CD4-positive, alpha-beta T cell treated with Interleukin-15 for 1 hour (primary cell): ENCODE data around the gene PPID.
"Not testable (repeated sequence)": the region's sequence is repeated elsewhere in the genome, so short reads cannot be mapped to it uniquely, and the experiment has no call there.

ENCODE experiments used
- DNase-seq: peaks from one replicate; pipeline ENCODE4 v3.0.0-alpha.2; 2020

PPID gene

DNA sequence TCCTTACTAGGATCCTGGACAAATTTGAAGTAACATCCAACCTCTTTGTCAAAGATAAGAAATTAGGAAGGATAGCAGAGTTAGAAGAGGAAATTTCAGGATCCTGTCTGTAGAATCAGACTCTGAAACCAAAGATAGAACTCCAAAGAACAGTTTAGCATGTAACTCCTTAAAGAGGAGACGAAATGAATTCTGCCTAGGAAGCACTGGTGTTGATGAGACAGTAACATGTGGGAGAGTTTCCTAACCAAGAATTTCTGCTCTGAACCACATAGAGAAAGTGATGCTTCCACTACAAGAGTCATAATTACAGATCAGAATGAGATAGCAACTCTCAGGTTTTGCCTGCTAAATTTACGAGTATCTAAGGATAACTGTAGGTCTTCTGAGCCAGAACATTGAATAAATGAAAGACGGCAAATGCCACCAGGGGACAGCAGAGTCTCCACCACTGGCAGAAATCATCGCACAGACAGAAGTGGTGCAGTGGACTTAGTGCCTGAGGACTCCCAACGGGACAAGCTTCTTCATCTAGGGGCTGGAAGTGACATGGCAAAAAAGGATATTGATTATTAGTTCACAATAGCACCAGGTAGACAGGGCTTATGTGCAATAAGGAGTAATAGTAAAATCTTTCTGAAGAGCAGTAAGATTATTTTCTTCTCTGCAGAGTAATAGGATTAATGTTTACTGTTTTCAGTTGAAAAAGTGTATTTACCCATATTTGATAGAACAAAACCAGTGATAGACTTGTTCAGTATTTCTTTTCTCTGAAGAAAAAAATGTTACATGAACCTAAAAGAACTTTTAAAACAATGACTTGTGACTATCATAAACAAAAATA, 6.7 kb upstream of the PPID start:
- DNase-seq = peak; percentile 50

- no peak for DNase-seq
Observed at GRCh38 chr4:158728236-158728635, 5.0 kb upstream of the PPID start.

DNA sequence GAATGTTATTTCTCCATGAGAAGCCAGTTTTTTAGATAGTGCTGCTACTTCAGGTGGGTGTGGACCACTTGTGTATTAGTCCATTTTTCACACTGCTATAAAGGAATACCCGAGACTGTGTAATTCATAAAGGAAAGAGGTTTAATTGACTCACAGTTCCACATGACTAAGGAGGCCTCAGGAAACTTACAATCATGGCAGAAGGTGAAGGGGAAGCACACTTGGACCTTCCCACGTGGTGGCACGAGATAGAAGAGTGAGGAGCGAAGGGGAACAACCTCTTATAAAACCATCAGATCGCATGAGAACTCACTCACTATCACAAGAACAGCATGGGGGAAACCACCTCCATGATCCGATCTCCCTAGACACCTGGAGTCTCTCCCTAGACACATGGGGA, 3.4 kb upstream of the PPID start:
- no peak for DNase-seq

GRCh38 chr4:158724637-158725036, 1.4 kb upstream of the PPID start:
- DNase-seq = no peak

GRCh38 chr4:158722291-158722916, 792 bp downstream of the PPID start:
- DNase-seq = no peak

DNA sequence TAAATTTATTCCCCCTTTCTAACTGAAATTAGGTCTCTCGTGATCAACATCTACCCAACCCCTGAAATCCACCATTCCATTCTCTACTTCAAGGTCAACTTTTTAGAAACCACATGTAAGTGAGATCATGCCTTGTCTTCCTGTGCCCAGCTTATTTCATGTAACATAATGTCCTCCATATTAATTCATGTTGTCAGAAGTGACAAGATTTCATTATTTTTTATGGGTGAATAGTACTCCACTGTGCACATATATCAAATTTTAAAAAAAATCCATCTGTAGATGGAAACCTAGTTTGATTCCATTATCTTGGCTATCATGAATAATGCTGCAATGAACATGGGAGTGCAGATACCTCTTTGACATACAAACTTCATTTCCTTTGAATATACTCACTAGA, 1.5 kb downstream of the PPID start:
- DNase-seq = no peak

DNA sequence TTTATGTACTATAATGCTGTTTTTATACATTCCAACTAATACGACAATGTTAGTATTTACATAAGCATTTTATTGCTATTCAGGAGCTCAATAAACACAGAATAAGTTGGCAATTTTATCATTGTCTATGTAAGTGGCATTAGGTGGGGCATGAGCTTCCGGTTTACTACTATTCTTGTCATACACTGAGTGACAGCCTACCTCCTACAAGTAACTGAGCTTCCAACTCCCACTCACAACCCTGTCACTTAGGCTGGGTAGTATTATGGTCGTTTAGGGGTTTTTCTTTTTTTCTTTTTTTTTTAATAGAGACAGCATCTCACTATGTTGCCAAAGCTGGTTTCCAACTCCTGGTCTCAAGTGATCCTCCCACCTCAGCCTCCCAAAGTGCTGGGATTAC, 7.4 kb downstream of the PPID start:
- DNase-seq = no peak

DNA sequence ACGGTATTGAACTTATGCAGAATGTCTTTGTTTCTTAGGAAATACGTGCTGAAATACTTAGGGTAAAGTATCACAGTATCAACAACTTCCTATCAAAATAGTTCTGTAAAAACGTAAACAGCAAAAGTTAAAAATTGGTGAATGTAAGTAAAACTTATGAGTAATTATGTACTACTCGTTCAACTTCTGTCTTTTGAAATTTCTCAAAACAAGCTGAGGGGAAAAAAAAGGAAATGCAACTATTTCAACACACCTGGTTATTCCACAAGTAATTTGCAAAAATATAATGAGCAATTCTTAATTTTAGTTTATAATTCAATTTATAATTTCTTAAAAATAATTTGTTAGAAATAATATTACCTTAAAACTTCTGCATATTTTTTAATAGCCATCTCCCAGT, 8.3 kb downstream of the PPID start:
- DNase-seq = no peak

DNA sequence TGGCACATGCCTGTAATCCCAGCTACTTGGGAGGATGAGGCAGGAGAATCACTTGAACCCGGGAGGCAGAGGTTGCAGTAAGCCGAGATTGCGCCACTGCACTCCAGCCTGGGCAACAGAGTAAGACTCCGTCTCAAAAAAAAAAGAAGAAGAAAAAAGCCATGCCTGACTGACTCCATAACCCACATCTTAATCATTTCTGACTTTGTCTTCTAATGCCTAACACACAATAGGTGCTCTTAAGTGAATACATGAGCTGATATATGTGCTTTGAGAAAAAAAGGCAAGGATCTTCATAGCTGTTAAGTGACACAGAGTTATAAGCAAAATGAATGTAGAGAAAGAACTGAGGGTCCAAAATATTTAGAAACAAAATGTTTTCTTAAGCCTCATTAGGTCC, 10.6 kb downstream of the PPID start:
- not testable (repeated sequence) for DNase-seq

DNA sequence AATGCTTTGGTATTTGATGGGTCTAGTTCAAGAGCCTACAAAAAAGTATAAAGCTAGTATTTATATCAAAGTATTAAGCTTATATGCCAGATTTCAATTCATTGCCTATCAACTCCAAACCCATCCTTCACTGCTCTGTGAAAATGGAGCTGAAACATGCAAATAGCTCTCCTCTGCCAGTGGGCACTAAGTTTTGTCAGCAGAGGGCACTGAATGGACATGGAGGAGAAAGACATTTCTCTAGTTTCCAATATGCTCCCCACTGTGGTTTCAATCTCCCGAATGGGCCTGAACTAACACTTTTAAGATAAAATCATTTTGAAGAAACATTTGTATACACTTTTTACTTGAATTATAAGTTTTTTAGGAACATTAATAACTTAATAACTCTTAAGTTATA, 12.4 kb downstream of the PPID start:
- no peak for DNase-seq

DNA sequence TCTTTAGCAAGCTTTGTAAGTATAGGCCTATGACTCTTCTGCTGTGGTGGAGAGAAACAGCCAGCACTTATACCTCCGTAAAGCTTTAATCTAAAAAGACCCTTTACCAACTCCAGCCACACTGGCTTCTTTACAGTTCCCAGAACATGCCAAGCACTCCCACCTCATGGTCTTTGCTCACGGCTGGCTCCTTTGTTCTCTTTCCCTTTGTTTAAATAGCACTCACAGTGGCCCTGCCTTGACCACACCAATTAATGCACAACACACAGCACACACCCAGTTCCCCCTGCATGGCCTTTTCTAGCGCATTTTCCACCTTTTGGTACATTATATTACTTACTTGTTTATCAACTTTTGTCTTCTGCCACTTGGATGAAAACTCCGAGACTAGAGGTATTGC, 18.9 kb downstream of the PPID start:
- DNase-seq = no peak

DNA sequence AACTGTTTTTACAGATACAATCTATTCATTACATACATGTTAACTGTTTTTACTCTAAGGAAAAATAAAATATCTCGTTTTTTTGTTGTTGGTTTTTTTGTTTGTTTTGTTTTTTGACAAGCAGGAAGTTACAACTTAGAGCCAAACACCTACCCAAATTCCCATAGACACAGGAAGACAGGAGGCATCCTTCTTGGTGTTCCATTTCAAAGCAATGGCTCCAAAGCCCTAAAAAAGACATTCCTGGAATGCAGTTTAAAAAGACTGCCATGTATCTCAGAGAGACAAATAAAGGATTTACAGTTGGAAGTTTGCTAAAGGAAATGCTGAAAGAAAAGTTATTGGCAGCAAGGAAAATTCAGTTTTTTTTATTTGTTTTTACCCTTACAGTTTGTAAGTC, 34.4 kb downstream of the PPID start:
- DNase-seq = no peak

- no peak for DNase-seq
Observed at GRCh38 chr4:158682066-158682465, 41.1 kb downstream of the PPID start.

GRCh38 chr4:158681629-158682028, 41.6 kb downstream of the PPID start:
- DNase-seq = no peak

DNA sequence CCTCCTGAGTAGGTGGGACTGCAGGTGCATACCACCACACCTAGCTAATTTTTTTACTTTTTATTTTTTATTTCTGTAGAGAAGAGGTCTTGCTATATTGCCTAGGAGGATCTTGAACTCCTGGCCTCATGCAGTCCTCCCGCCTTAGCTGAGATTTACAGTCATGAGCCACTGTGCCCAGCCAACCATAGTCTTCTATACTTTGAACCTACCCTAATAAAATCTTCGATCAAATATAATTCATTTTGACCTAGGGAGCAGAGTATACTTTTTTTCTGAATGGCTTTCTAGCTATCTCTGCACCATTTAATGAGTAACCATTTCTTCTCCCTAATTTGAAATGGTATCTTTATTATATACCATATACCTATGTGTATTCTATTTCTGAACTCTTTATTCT, 44.4 kb downstream of the PPID start:
- no peak for DNase-seq

GRCh38 chr4:158676076-158676475, 47.1 kb downstream of the PPID start:
- no peak for DNase-seq

- DNase-seq = no peak
Observed at GRCh38 chr4:158673633-158674032, 49.6 kb downstream of the PPID start.

DNA sequence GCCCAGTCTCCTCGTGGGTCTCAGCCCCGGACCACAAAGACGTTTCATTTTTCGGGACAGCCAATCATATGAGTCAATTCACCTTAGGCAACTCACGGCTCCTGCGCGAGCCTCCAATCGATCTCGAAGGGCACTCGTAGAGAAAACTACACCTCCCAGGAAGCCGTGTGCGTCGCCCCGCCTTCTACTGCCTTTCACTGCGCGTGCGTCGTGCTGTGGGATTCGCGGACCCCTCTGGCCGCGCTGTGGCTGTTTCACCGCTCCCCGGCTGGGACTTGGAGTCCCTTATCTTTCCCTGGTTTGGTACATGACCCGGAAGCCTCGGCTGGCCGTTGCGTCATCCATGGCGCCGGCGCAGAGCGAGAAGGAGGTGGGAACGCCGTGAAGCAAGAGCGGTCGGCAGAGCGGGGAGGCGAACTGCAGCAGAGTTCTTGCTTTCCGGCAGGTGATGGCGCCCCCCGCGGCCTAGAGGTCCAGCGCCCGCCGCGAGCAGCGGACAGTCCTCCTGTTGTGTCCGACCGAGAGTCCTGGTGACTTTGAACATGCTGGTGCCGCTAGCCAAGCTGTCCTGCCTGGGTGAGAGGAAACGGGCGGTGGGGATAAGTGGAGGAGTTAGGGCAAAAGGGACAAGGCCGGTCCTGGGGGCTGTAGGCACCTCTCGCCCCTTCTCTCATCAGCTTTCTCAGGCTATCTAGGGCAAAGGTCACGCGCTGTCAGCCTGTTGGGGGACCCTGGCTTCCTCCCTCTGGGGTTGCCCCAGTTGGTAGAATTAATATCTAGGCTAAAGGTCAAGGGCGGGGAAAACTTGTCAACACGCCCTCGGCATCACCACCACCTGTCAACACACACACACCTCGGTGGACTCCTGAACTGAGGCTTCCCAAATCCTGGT, 51.0 kb downstream of the PPID start, which contains the start of gene ETFDH:
Gene ETFDH, plus strand, starts transcription at position 382 of the 892 bp plus-strand sequence. Its CDS starts 161 bp downstream, at position 543.
- peak; percentile 99 for DNase-seq

- DNase-seq = no peak
Observed at GRCh38 chr4:158671665-158671914, 51.6 kb downstream of the PPID start, which contains the start of gene C4orf46. Gene C4orf46 (minus strand): TSS chr4:158671887. CDS start chr4:158671801, 86 bp downstream.

GRCh38 chr4:158670975-158671664, 52.1 kb downstream of the PPID start:
- peak; percentile 46 for DNase-seq

GRCh38 chr4:158669310-158669709, 53.9 kb downstream of the PPID start:
- no peak for DNase-seq

DNA sequence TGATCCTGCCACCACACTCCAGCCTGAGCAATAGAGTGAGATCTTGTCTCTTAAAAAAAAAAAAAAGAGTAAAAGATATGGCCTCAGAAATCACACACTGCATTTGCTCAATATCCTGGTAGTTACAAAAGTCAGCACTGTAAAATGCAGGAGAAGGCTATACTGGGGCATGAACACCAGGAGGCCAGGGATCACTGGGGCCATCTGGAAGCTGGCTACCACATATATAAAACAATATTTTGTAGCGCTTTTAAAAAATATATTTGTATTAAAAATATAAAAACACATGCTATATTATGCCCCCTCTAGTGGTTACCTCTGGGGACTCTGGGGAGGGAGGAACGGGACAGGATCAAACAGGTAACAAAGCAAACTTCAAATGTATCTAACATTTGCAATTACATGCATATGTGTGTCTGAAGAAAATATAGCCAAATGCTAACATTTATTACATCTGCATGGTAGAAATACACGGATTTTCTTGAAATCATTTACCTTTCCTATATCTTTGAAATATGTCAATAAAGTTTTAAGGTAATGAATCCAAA, 55.5 kb downstream of the PPID start:
- DNase-seq = no peak

- no peak for DNase-seq
Observed at GRCh38 chr4:158666892-158667291, 56.3 kb downstream of the PPID start.
